ENCODE measurements around the gene DOCK9.

DNA sequence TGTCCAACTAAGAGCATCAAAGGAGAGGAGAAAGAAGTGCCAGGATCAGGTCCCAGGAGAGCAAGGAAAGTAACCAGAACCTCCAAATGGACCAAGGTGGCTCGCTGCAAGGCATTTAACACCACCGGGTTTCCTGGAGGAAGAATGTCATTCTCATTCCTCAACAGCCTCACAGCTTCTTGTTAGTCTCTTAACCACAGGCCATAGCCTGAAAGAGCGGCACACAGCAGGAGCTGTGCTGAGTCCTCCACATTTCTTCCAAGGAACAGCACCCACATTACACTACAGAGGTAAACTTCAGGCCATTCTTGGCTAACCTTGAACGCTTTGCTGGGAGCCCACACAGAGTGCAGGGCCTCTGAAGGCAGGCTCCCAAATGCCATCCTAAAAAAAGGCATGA lies 23.6 kb downstream of the DOCK9 start:
- TF ChIP-seq CTCF (conservative IDR thresholded peaks at IDR 0.05 in 1 of 2, IDR thresholded peaks at IDR 0.05 in 1 of 2; ENCODE audit: low read depth in 1 of 2, low read length in 2 of 2) = no peak
- TF ChIP-seq EZH2 (IDR thresholded peaks at IDR 0.05; ENCODE audit: low read length, missing control alignments) = no peak
